Pericardium fibroblast (primary cell): ENCODE results near the gene TXLNB. TPM values are rescaled to one million over a fixed set of nuclear protein-coding genes. Genes with fewer than 3 reads are reported as not detected.

Experiments used
- total RNA-seq: library from RNA; depleted of rRNA; stranded (reverse); fragments of >200 nt; gene quantifications from 2 replicates; pipeline ENCODE4 v1.2.3, GENCODE V29; 2015

The TXLNB gene
- 0.23 and 0.51 TPM in 2 replicates for total RNA-seq

DNA sequence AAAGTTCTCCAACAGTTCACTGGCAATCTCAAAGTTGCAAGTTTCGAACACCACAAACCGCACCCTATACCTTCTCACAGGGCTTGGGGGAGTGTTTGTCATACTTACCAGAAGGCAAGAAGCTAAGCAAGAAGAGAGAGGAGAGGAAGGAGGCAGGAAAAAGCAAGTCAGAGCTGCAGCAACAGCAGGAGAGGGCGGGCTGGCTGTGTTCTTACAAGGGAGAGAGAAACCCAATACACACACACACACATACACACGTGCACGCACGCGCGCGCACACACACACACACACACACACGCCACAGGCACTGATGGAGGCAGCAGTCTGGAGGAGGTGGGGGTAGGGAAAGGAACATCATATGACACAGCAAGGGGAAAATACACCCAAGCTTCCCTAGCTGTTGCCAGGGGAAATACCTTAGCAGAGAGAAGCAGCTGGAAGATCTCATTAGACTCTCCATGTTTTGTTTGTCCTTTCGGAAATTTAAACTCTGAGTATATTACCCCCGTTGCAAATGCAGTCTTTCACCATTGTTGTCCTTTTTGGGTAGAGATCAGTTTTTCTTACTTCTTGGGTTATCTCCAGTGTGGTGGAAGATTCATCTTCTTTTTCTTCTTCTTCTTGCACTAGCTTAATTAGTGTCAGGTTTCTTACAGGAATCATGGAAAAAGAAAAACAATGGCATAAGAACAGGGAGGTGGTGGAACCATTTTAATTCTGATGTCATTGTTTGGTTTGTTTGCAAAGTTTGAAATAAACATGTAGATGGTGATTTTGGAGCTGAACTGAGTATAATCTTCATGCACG lies at the start of gene TXLNB:
Gene TXLNB, minus strand, starts transcription at position 186 of the 807 bp plus-strand sequence. CDS start 3,099 bp downstream, outside the sequence.

Other genes with a start within 250 kb of the TXLNB start
- 11.9 and 15.9 TPM in 2 replicates for gene HECA, start 156.9 kb downstream of the TXLNB start, total RNA-seq
- 164 and 232 TPM in 2 replicates for gene CITED2, start 82.7 kb upstream of the TXLNB start, total RNA-seq